Measurements from ENCODE around the gene TFAP2A. TPM values are rescaled to one million over a fixed set of nuclear protein-coding genes. Genes with fewer than 3 reads are reported as not detected.

TFAP2A gene
- total RNA-seq, 1 experiment from 2014 or later: 26.6 TPM

DNA sequence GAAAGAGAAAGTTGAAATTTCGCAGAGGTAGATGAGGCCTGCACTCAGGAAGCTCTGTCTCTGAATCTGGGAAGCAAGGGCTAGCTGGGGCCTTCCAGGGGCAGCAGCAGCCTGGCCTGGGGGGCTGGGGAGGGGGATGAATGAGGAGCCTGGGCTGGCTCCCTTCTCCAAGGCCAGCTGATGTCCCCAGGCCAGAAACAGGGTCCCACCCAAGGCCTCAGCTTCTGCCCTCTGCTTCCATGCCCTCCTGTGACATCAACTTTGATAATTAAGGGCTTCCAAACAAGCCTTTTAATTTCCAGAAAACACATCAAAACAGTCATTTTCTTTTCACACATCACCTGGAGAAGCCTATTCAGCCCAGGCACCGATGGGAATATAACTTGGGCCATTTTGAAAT, 15.4 kb downstream of the TFAP2A start:
- no peak for DNase-seq (ENCODE audit: low read depth)

- no peak for DNase-seq (ENCODE audit: low read depth)
These were observed 16.2 kb downstream of the TFAP2A start for GRCh38 chr6:10398446-10399218.

DNA sequence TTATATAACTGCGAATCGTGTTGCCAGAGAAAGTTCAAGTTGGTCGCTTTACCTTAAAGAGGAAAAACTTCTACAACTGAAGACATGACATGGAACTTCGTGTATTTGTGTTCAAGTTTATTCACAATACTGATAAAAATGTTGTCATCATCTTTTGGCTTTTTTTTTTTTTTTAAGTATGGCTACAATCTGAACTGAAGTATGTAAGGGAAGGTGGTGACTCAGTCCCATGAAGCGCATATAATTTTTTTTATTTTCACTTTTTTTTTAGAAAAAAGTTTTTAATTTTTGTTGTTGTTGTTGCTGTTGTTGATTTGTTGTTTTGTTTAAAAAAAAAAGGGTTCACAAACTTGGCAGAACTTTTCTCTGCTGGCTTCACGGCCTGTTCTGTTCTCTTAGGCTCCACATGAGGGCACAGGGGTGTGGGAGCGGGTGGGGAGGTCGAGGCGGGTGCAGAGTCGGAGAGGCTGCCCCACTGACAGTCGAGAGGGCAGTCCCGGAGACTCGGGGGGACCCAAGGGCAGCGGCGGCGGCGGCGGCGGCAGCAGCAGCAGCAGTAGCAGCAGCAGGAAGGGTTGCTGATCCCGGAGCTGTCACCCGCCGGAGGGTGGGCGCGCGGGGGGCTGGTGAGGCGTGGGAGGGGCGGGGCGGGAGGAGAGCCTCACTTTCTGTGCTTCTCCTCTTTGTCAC, 17.0 kb downstream of the TFAP2A start:
- no peak for DNase-seq (ENCODE audit: low read depth)

- DNase-seq (ENCODE audit: low read depth): no peak
These were observed 18.1 kb downstream of the TFAP2A start for GRCh38 chr6:10396785-10397184.

GRCh38 chr6:10395704-10396546, 18.9 kb downstream of the TFAP2A start:
- DNase-seq (ENCODE audit: low read depth): peak; percentile 45

DNA sequence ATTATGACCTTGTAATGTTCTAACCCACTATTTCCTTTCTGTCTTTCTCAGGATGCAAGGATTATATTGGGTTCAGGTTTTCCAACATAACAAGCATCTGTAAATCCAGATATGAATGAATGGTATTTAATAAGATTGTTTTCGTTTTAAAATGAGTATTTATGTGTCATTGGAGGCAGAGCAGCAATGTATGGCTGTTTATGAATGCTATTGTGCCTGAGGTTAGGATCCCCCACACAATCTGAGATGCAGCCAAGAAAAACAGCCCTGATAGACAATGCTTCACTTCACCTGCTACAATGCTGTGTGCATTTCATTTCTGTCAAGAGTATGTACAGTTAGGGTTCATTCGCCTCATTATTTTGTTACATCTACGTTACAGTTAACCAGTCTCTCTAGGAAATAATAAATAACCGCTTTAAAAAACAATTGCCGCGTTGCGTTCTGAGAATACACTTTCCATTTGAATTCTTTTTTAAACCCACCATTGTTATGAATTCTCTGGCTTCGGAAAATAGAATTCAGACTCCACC, 19.6 kb downstream of the TFAP2A start:
- DNase-seq (ENCODE audit: low read depth): no peak

DNA sequence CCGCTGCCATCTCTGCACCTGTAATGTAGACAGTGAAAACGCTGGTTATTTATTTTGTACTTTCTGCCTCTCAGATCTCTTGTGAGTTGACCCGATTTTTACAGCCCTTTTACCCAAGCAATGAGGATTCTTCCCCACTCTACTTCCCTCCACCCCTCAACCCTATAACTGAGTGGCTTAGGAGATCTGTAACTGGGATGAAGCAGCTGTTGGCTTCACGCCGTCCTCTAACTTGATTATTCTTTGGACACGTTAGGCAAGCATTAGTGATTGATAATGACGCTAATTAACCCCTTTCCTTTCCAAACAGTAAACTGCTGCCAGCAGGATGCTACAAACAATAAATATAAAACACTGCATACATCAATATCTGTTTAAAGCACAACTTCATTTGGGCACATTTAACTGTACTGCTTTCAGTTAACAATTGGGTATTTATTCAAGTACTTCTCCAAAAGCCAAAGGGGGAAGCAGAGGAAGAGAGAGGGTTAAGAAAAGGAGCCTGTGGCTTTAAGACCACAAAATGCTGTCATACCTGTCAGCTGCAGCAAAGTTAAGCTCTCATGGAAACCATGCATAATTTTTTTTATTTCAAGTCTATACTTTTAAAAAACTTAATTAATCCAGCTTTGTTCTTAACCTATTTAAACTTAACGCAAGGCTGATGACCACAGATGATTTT, 21.2 kb downstream of the TFAP2A start:
- no peak for DNase-seq (ENCODE audit: low read depth)

GRCh38 chr6:10391799-10392198, 23.1 kb downstream of the TFAP2A start:
- no peak for DNase-seq (ENCODE audit: low read depth)

DNA sequence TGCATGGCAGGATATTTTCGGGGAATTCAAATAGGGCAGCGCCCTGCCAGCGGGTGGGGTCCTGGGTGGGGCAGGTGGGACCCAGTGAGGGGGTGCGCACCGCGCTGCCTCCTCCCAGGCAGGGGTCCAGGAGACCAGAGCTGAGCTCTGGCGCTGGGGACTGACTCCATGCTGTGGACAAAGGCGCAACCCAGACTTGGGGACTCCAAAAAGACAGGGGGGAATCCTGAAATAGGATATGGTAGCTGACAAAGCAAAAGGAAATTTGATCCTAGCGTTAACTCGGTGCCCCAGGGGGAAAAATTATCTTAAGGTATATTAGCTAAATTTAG, 23.6 kb downstream of the TFAP2A start:
- no peak for DNase-seq (ENCODE audit: low read depth)

DNA sequence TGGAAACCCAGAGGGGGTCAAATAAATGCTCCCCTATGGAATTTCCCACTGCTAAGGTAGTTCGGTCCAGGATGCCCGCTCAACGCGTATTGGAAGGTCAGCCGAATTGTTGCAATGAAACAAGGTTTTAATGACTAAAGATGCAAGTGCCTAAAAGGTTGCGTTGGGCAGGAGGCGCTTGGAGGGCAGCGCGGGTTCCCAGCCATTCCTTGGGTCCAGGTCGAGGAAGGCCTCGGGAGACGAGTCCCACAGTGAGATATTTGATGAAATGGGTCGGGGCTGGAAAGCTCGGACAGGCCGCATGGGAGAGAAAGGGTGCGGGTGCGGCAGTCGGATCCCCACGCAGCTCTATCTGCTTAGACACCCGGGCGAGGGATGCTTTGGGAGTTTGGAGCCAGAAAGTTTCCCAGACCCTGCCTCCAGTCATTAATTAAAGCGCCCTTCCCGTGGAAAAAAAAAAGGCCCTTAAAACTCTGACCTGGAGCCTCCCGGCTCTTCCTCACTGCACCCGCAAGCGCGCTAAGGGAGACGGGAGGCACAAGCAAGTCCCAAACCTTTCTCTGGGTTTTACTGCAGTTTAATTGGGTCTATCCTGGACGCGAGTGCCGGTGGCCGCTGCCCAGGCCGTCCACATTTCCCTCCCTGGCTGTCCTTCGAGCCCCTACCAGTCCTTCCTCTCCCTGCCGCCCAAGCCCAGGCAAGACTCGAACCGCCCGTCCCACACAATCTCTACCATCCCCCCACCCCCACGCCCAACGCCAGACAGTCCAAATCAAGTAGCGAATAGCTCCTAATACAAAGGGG, 24.2 kb downstream of the TFAP2A start:
- no peak for DNase-seq (ENCODE audit: low read depth)

GRCh38 chr6:10389739-10390494, 25.0 kb downstream of the TFAP2A start:
- DNase-seq (ENCODE audit: low read depth): no peak

GRCh38 chr6:10386756-10387654, 27.9 kb downstream of the TFAP2A start:
- DNase-seq (ENCODE audit: low read depth): no peak

DNA sequence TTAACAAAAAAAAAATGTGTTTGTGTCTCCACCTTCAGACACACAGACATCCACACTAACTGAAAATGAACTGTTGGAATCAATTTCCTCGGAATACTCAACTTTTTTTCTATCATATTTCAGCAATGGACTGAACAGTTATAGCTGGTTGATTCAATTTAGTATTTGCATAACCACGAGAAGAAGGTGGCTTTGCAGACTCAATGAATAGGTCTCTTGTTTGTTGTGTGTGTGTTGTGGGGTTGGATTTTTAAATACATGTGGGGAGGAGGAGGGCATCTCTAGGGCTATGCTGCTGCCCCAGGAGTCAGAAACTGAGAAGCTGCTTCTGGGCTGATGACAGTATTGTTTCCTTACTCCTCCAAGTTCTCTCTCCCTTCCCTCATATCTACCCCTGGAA, 28.7 kb downstream of the TFAP2A start:
- no peak for DNase-seq (ENCODE audit: low read depth)

- no peak for DNase-seq (ENCODE audit: low read depth)
These were observed 29.2 kb downstream of the TFAP2A start for GRCh38 chr6:10385524-10386132.

DNA sequence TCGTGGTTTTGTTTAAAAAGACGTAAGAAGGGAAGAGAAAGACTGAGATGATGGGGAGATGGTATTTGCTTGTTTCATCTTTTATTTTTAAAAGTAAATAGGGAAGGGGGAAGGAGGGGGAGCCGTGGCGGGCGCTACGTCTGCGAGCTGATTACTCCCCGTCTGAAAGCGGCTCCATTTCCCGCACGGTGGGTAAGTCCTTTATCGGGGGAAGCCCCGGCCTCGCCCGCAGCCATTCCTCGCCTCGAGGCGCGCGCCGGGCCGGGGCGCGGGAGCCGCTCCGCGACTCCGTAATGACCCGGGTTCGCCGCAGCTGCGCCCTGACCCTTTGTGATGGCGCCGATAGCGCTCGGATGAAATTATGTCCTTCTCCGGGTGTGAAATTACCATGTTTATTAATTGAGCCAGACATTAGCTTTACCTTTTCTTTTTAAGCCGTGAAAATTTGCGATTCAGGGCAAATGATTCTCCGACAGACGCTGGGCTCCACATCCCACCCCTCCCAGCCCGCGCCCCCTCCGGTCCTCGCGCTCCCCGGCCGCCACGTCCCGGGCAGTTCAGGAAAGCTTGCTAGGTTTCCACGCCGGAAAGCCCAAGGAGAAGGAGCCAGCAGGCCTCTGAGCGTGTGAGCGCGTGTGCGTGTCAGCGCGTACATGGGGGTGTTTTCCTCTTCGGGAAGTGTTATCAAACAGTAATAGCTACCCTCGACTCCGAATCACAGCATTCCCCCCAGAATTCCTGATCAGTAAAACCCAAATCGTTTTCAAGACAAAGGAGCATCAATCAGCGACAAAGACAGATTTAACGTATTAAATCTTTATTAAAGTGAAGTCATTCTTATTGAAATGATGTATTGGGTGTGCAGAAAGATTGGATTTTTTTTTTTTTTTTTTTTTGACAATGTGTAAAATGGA, 30.0 kb downstream of the TFAP2A start:
- no peak for DNase-seq (ENCODE audit: low read depth)

- no peak for DNase-seq (ENCODE audit: low read depth)
These were observed 30.7 kb downstream of the TFAP2A start for GRCh38 chr6:10384091-10384609.

Data from M059J (cell line).